DOHH2 (cell line): ENCODE results near the gene PARS2.

Experiments used
- H3F3A ChIP-seq: fragments of 200-600 bp; sonication (generic), shearing (Covaris generic); 2 replicates; pipeline ENCODE4 v1.6.0; 2016; ENCODE audit warnings: antibody characterized with exemption, mild to moderate bottlenecking; ENCODE audit not compliant: control insufficient read depth, insufficient read depth
- H3K27ac ChIP-seq: fragments of 200-600 bp; sonication (generic); 2 replicates; pipeline ENCODE4 v1.5.1; 2014; ENCODE audit warnings: low read depth, mild to moderate bottlenecking, low read length, moderate library complexity
- H3K27me3 ChIP-seq: fragments of 200-600 bp; sonication (generic); 2 replicates; pipeline ENCODE4 v1.6.1; 2014; ENCODE audit warnings: mild to moderate bottlenecking, low read length, mixed read lengths; ENCODE audit not compliant: control insufficient read depth
- H3K36me3 ChIP-seq: fragments of 200-600 bp; sonication (generic); 2 replicates; pipeline ENCODE4 v1.6.1; 2014; ENCODE audit warnings: mild to moderate bottlenecking, low read length, moderate library complexity, mixed read lengths; ENCODE audit not compliant: control insufficient read depth
- H3K4me1 ChIP-seq: fragments of 200-600 bp; sonication (generic); 2 replicates; pipeline ENCODE4 v1.6.1; 2014; ENCODE audit warnings: mild to moderate bottlenecking, low read length, mixed read lengths; ENCODE audit not compliant: control insufficient read depth
- H3K4me2 ChIP-seq: fragments of 200-600 bp; sonication (generic); 2 replicates; pipeline ENCODE4 v1.6.0; 2014; ENCODE audit warnings: mild to moderate bottlenecking, low read length, moderate library complexity
- H3K4me3 ChIP-seq: fragments of 200-600 bp; sonication (generic); 2 replicates; pipeline ENCODE4 v1.5.1; 2014; ENCODE audit warnings: mild to moderate bottlenecking, low read length, mixed read lengths
- H3K79me2 ChIP-seq: fragments of 200-600 bp; sonication (generic); 2 replicates; pipeline ENCODE4 v1.6.1; 2014; ENCODE audit warnings: mild to moderate bottlenecking, low read length, mixed read lengths; ENCODE audit not compliant: control insufficient read depth
- H3K9me2 ChIP-seq: fragments of 200-600 bp; sonication (generic); replicated peaks from 2 replicates; pipeline ENCODE4 v1.6.1; 2014; ENCODE audit warnings: mild to moderate bottlenecking, low read length, mixed read lengths; ENCODE audit not compliant: control insufficient read depth
- H3K9me3 ChIP-seq: fragments of 200-600 bp; sonication (generic); 2 replicates; pipeline ENCODE4 v1.6.1; 2014; ENCODE audit warnings: antibody characterized with exemption, low read length, mixed read lengths; ENCODE audit not compliant: control insufficient read depth, insufficient read depth
- H4K20me1 ChIP-seq: fragments of 200-600 bp; sonication (generic); 2 replicates; pipeline ENCODE4 v1.6.0; 2014; ENCODE audit warnings: low read depth, mild to moderate bottlenecking, antibody characterized with exemption, low read length, moderate library complexity; ENCODE audit not compliant: control insufficient read depth, insufficient read depth
- EZH2phosphoT487 ChIP-seq: fragments of 200-600 bp; sonication (generic); IDR thresholded peaks from 2 replicates; pipeline ENCODE4 v1.6.1; 2017; ENCODE audit warnings: borderline replicate concordance, mild to moderate bottlenecking, antibody characterized with exemption, low read length, moderate library complexity, mixed read lengths
- TF ChIP-seq, protein P1 (sequence below): fragments of 200-600 bp; sonication (generic); IDR thresholded peaks from one replicate; pipeline ENCODE4 v1.5.1; 2014; ENCODE audit warnings: antibody characterized with exemption, mild to moderate bottlenecking, low read depth, low read length; ENCODE audit not compliant: poor library complexity, severe bottlenecking

The PARS2 gene

DNA sequence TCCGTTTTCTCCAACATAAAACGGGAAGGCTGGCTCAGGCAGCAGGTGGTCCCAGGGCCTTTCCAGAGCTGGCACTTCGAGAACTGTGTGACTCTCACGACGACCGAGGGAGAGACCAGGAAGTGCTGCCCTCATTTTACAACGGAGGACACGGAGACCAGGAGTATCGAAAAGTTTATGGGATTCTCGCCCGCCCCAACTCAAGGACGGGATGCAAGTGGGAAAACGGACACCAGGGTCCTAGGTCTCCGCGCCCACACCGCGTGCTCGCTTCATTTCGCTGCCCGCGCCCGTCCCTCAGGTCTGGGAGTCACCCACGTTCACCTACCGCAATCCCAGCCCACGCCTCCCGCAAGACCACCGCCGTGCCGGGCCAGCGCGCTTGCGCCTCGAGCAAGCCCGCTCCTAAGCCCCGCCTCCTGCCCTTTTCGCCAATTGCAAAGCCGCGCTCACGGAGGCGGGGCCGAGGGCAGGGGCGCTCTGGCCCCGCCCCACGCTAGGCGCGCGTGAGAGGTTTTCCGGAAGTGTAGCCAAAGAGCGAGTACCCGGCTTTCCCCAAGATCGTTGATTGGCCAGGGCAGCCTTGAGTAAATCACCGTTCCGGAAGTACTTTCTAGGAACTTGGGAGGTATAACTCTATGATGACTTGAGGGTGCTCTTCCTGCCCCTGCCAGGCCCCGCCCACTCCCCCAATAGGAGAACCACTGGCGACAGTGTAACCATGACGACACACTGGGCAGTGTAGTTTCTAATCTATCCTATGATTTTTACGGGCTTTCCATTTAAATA lies at the start of gene PARS2:
Gene PARS2, minus strand, starts transcription at position 391 of the 789 bp plus-strand sequence. CDS start 5,362 bp downstream, outside the sequence.
- H3K27me3 ChIP-seq: no peaks in the 10 kb centered on the region
- peaks cover 25% of the 10 kb centered on the region for H3K4me1 ChIP-seq
- H3K4me2 ChIP-seq: peak within 1 kb of the TSS; percentile 84
- H3K9me3 ChIP-seq: no peaks in the 10 kb centered on the region
- H4K20me1 ChIP-seq: no peaks in the 10 kb centered on the region
- no peaks in the 10 kb centered on the region; the same call in 1 of the 2 replicates for H3K36me3 ChIP-seq
- peaks cover 22% of the 10 kb centered on the region for H3K79me2 ChIP-seq
- H3K27ac ChIP-seq: no peak within 1 kb of the TSS
- H3F3A ChIP-seq: no peaks in the 10 kb centered on the region
- H3K9me2 ChIP-seq: no peaks in the 10 kb centered on the region
- peak within 1 kb of the TSS; percentile 87 for H3K4me3 ChIP-seq
- no peak for TF ChIP-seq EZH2phosphoT487
- TF ChIP-seq, protein P1, sequence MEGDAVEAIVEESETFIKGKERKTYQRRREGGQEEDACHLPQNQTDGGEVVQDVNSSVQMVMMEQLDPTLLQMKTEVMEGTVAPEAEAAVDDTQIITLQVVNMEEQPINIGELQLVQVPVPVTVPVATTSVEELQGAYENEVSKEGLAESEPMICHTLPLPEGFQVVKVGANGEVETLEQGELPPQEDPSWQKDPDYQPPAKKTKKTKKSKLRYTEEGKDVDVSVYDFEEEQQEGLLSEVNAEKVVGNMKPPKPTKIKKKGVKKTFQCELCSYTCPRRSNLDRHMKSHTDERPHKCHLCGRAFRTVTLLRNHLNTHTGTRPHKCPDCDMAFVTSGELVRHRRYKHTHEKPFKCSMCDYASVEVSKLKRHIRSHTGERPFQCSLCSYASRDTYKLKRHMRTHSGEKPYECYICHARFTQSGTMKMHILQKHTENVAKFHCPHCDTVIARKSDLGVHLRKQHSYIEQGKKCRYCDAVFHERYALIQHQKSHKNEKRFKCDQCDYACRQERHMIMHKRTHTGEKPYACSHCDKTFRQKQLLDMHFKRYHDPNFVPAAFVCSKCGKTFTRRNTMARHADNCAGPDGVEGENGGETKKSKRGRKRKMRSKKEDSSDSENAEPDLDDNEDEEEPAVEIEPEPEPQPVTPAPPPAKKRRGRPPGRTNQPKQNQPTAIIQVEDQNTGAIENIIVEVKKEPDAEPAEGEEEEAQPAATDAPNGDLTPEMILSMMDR: no peak

DNA sequence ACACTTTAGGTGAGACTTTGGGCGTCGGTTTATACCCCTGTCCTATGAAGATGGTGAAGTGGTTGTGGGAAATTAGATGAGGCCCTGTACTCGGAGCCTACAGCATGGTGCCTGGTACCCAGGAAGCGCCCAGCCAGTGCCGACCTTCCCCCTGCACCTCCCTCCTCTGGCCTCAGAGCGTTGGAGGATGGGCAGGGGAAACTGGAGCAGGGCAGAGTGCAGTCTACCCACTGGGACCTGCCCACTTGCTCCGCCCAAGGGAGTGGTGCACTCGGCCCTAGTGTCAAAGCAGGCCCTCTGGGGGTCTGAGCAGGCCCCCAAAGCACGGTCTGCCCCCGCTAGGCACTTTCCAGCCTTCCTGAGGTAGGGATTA lies 49.8 kb upstream of the PARS2 start:
- no peaks in the 10 kb centered on the region for H4K20me1 ChIP-seq
- H3K36me3 ChIP-seq: no peaks in the 10 kb centered on the region
- no peak overlapping the region for H3K4me2 ChIP-seq
- peaks cover 17% of the 10 kb centered on the region for H3K27me3 ChIP-seq
- no peak overlapping the region for H3K27ac ChIP-seq
- no peak overlapping the region for H3K4me3 ChIP-seq
- H3K9me2 ChIP-seq: no peaks in the 10 kb centered on the region
- H3K79me2 ChIP-seq: no peaks in the 10 kb centered on the region
- H3K4me1 ChIP-seq: no peaks in the 10 kb centered on the region
- TF ChIP-seq EZH2phosphoT487: no peak
- TF ChIP-seq, protein P1: no peak
- H3K9me3 ChIP-seq: no peaks in the 10 kb centered on the region
- H3F3A ChIP-seq: no peaks in the 10 kb centered on the region

DNA sequence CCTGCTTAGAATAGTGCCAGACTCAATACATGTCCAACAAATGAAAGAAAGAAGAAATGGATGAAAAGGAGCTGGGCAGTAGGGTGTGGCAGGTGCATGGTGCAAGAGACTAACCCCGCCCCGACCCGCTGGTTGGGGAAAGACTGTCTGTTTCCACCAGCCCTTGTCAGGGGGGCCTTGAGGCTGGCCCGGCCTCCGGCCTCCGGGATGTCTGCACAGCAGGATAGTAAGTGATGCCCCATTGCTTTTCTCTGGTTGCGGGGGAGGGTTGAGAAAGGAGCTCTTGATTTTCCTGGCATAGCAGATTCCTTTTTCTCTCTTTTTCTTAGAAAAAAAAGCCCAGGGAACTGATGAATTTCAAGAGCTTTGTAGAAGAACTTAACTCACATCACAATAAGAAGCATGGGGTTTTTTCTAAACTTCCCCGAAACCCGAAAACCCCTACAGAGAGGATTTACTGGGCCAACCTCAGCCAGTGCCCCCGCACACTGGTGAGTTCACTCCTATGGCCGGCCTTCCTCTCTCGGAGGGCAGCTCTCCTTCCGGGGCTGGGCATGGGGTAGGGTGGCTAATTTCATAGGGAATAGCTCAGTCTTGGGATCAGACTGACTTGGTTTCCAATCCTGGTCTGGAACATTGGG lies 49.3 kb upstream of the PARS2 start:
- H3K4me3 ChIP-seq: no peak overlapping the region
- no peaks in the 10 kb centered on the region for H3K79me2 ChIP-seq
- H3K9me3 ChIP-seq: no peaks in the 10 kb centered on the region
- no peak overlapping the region for H3K27ac ChIP-seq
- peaks cover 17% of the 10 kb centered on the region for H3K27me3 ChIP-seq
- no peaks in the 10 kb centered on the region for H4K20me1 ChIP-seq
- no peaks in the 10 kb centered on the region for H3F3A ChIP-seq
- no peak overlapping the region for H3K4me2 ChIP-seq
- no peaks in the 10 kb centered on the region for H3K4me1 ChIP-seq
- H3K9me2 ChIP-seq: no peaks in the 10 kb centered on the region
- TF ChIP-seq EZH2phosphoT487: no peak
- TF ChIP-seq, protein P1: no peak
- H3K36me3 ChIP-seq: no peaks in the 10 kb centered on the region
